ENCODE data around the gene TAS2R60. TPM values are rescaled to one million over a fixed set of nuclear protein-coding genes. Genes with fewer than 3 reads are reported as not detected.
"Not testable (repeated sequence)": the region's sequence is repeated elsewhere in the genome, so short reads cannot be mapped to it uniquely, and the experiment has no call there.

TAS2R60 gene
- total RNA-seq, 4 donors from 2014 or later = 1.3 TPM; not detected in 3

DNA sequence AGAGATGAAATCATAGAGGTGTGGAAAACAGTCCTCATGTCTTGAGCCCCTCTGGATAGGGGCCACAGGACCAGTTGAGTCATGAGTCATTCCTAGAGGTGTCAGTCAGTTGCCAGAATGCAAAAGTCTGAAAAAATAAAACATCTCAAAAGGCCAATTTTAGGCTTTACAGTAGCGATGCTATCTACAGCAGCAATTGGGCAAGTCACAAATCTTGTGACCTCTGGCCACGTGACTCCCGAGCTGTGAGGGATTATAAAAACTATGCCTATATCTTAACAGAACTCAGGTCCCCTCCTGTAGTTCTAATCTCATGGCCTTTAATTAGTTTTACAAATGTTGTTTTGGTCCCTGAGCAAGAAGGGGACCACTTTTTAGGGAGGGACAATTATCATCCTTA, 18.8 kb downstream of the TAS2R60 start:
- TF ChIP-seq POLR2A (IDR thresholded peaks at IDR 0.05) = no peak
- TF ChIP-seq, protein P1, sequence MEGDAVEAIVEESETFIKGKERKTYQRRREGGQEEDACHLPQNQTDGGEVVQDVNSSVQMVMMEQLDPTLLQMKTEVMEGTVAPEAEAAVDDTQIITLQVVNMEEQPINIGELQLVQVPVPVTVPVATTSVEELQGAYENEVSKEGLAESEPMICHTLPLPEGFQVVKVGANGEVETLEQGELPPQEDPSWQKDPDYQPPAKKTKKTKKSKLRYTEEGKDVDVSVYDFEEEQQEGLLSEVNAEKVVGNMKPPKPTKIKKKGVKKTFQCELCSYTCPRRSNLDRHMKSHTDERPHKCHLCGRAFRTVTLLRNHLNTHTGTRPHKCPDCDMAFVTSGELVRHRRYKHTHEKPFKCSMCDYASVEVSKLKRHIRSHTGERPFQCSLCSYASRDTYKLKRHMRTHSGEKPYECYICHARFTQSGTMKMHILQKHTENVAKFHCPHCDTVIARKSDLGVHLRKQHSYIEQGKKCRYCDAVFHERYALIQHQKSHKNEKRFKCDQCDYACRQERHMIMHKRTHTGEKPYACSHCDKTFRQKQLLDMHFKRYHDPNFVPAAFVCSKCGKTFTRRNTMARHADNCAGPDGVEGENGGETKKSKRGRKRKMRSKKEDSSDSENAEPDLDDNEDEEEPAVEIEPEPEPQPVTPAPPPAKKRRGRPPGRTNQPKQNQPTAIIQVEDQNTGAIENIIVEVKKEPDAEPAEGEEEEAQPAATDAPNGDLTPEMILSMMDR (IDR thresholded peaks at IDR 0.05) = no peak
- H3K9me3 ChIP-seq = no peaks in the 10 kb centered on the region
- H3K4me1 ChIP-seq = no peaks in the 10 kb centered on the region
- H3K27ac ChIP-seq = no peak overlapping the region
- H3K4me3 ChIP-seq = no peak overlapping the region
- no peaks in the 10 kb centered on the region for H3K36me3 ChIP-seq
- DNase-seq = no peak
- H3K27me3 ChIP-seq = no peaks in the 10 kb centered on the region

DNA sequence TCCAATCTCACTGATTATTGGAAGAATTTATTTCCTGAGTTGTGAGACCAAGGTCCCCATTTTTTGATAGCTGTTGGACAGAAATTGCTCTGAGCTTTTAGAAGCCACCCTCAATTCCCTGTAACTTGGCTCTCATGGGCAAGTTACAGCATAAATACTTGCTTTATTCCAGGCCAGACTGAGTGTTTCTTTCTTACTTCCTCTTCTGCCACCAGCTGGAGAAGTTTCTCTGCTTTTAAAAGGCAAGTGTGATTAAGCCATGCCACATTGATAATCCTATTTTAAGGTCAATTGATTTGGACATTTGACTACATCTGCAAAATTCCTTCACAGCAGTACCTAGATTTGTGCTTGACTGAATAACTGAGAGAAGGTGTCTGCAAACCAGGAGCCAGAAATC, 20.3 kb downstream of the TAS2R60 start:
- no peaks in the 10 kb centered on the region for H3K9me3 ChIP-seq
- DNase-seq = no peak
- no peaks in the 10 kb centered on the region for H3K4me1 ChIP-seq
- TF ChIP-seq, protein P1 (IDR thresholded peaks at IDR 0.05) = no peak
- TF ChIP-seq POLR2A (IDR thresholded peaks at IDR 0.05) = no peak
- H3K27me3 ChIP-seq = no peaks in the 10 kb centered on the region
- H3K27ac ChIP-seq = no peak overlapping the region
- H3K36me3 ChIP-seq = no peaks in the 10 kb centered on the region
- H3K4me3 ChIP-seq = no peak overlapping the region

DNA sequence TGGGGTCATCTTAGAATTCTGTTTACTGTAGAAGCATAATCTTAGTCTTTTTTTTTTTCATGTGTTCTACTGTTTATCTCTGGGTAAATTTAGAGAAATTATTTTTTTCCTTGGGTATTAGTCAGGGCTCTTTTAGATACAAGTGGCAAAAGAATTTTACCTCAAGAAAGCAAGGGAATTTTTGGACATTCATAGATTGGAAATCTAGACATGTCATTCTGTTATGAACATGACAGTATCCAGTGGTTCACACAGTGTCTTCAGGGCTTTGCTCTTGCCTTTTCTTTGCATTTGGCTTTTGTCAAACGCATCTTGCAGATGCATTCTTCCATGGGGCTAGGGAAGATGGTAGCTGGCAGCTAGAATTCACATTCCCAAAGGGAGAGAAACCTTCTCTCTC, 20.7 kb downstream of the TAS2R60 start:
- no peak for DNase-seq
- Histone ChIP-seq H3K9me3 (no peaks in the 10 kb centered on the region), H3K27me3 (no peaks in the 10 kb centered on the region), H3K36me3 (no peaks in the 10 kb centered on the region), H3K4me1 (no peaks in the 10 kb centered on the region), H3K4me3 (no peak overlapping the region), H3K27ac (no peak overlapping the region)
- no peak for TF ChIP-seq POLR2A (IDR thresholded peaks at IDR 0.05)
- TF ChIP-seq, protein P1 (IDR thresholded peaks at IDR 0.05) = no peak

DNA sequence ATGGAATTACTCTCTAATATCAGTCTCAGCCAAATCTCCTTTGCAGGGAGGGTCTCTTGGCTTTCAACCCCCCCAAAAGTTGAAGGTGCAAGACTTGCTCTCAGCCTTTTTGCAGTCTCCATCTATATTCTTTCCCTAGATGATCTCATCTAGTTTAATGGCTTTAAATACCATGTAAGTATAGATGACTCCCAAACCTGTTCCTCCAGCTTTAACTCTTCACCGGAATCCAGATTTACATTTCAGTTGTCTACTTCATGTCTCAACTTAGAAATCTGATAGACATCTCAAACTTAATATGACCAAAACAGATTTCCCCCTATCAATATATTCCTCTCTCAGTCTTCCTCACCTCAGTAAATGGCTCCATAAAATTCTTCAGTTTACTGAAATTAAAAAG, 24.5 kb downstream of the TAS2R60 start:
- Histone ChIP-seq H3K36me3 (no peaks in the 10 kb centered on the region), H3K9me3 (no peaks in the 10 kb centered on the region), H3K4me1 (no peaks in the 10 kb centered on the region), H3K27ac (no peak overlapping the region), H3K27me3 (no peaks in the 10 kb centered on the region), H3K4me3 (no peak overlapping the region)
- no peak for DNase-seq
- TF ChIP-seq, protein P1 (IDR thresholded peaks at IDR 0.05) = no peak
- TF ChIP-seq POLR2A (IDR thresholded peaks at IDR 0.05) = no peak

DNA sequence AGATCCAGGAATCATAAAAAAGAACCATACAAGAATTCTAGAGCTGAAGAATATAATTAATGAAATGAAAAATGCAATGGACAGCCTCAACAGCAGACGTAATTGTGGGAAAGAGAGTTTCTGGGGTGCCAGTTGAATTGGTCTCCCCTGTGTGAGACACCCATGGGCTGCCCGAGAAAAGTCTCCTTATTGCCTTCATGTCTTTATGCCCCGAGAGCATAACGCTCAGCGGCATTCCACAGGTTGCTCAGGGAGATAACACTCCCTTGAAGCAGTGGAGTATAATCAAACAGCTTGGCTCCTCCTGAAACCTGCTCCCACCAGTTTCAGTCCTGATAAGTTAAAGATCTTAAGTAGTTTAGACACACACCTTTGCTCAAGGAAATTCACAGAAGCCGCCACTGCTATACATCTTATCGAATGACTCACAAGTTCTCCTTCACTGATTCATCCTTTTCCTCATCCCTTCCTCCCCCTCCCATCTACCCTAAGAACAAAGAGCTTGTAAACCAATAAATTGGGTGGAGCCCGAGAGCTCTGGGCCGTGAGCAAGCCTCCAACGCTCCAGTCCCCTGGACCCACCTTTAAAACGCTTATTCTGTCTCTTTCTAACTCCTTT, 28.9 kb downstream of the TAS2R60 start:
- H3K27me3 ChIP-seq, H3K4me3 ChIP-seq, H3K36me3 ChIP-seq, H3K4me1 ChIP-seq, H3K9me3 ChIP-seq: not testable (repeated sequence)
- DNase-seq = peak in 2 of 3 donors; percentile 61 to 73
- peak overlapping the region in 2 of 4 donors; percentile 15 to 27 for H3K27ac ChIP-seq

DNA sequence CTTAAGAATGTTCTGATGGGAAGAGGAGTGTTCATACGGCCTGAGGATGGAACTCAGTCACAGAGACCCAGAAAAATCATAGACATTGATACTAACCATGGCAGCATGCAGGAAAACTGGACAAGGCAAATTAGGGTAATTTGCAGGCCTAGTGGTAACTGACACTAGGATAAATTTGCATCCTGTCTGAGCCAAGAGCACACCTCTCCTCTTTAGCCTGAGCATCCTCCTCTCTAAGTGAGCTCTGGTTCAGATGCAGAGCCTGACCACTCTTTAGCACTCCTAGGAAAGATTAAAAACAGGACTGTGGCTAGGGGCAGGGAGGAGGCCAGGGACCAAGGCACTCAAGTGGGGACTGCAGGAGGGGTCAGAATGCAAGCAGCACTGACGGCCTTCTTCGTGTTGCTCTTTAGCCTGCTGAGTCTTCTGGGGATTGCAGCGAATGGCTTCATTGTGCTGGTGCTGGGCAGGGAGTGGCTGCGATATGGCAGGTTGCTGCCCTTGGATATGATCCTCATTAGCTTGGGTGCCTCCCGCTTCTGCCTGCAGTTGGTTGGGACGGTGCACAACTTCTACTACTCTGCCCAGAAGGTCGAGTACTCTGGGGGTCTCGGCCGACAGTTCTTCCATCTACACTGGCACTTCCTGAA, 34.4 kb downstream of the TAS2R60 start, which contains the start of gene TAS2R41:
TAS2R41 (plus strand) TSS at position 373 of the 650 bp plus-strand sequence; CDS start at position 373, 0 bp downstream.
- TF ChIP-seq, protein P1 (IDR thresholded peaks at IDR 0.05) = peak in 1 of 6 experiments; percentile 10
- TF ChIP-seq POLR2A (IDR thresholded peaks at IDR 0.05) = no peak
- no peak within 1 kb of the TSS for H3K4me3 ChIP-seq
- no peaks in the 10 kb centered on the region for H3K36me3 ChIP-seq
- peak within 1 kb of the TSS in 1 of 4 donors; percentile 41 for H3K27ac ChIP-seq
- no peaks in the 10 kb centered on the region for H3K9me3 ChIP-seq
- H3K4me1 ChIP-seq = no peaks in the 10 kb centered on the region
- H3K27me3 ChIP-seq = no peaks in the 10 kb centered on the region
- peak in 2 of 3 donors; percentile 61 to 65 for DNase-seq

Measured in Peyer's patch (tissue), 4 donors.